Measurements from ENCODE around the gene ITPRIPL2.

- TF ChIP-seq, protein P1, sequence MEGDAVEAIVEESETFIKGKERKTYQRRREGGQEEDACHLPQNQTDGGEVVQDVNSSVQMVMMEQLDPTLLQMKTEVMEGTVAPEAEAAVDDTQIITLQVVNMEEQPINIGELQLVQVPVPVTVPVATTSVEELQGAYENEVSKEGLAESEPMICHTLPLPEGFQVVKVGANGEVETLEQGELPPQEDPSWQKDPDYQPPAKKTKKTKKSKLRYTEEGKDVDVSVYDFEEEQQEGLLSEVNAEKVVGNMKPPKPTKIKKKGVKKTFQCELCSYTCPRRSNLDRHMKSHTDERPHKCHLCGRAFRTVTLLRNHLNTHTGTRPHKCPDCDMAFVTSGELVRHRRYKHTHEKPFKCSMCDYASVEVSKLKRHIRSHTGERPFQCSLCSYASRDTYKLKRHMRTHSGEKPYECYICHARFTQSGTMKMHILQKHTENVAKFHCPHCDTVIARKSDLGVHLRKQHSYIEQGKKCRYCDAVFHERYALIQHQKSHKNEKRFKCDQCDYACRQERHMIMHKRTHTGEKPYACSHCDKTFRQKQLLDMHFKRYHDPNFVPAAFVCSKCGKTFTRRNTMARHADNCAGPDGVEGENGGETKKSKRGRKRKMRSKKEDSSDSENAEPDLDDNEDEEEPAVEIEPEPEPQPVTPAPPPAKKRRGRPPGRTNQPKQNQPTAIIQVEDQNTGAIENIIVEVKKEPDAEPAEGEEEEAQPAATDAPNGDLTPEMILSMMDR (IDR thresholded peaks at IDR 0.05): no peak
- TF ChIP-seq POLR2A (IDR thresholded peaks at IDR 0.05): no peak
These were observed 25.8 kb downstream of the ITPRIPL2 start for GRCh38 chr16:19139436-19140091.
